ENCODE results near the gene TOX2. TPM values are rescaled to one million over a fixed set of nuclear protein-coding genes. Genes with fewer than 3 reads are reported as not detected.

TOX2 gene
- total RNA-seq, 1 experiment from 2014 or later, result 0.37 TPM

Small RNAs within 50 kb of the gene (small RNA-seq; reads per million reads assigned to genes)
- 0 reads per million in 2 experiments for gene RN7SL443P

Other genes with a start within 250 kb of the TOX2 start
- 10.4 and 14.1 TPM in 2 replicates for gene MYBL2, start 247.7 kb upstream of the TOX2 start, total RNA-seq (2014; rRNA removed; shearing (Covaris generic))
- gene GTSF1L, start 187.8 kb upstream of the TOX2 start, total RNA-seq (2014; rRNA removed; shearing (Covaris generic)), result not detected in 2 replicates

Measured in SK-MEL-5 (cell line).